GM12873 (cell line): ENCODE measurements around the gene EXOC6B.

ENCODE experiments used
- CTCF ChIP-seq: IDR thresholded peaks from 2 replicates; pipeline ENCODE4 v1.5.1; 2012; ENCODE audit warnings: low read depth, mild to moderate bottlenecking, moderate library complexity, low read length, control low read depth; ENCODE audit not compliant: insufficient read depth; ENCODE audit errors: missing control alignments

Gene EXOC6B

GRCh38 chr2:72828840-72829507 is 3.1 kb upstream of the EXOC6B start:
- no peak for TF ChIP-seq CTCF

GRCh38 chr2:72827966-72828646 is 2.3 kb upstream of the EXOC6B start:
- TF ChIP-seq CTCF = no peak

- TF ChIP-seq CTCF = no peak
These were observed 1.7 kb upstream of the EXOC6B start for GRCh38 chr2:72827487-72827886.

- TF ChIP-seq CTCF = no peak
These were observed 284 bp upstream of the EXOC6B start for GRCh38 chr2:72826156-72826477.

- TF ChIP-seq CTCF = no peak
These were observed 1.5 kb downstream of the EXOC6B start for GRCh38 chr2:72824224-72824842.

- TF ChIP-seq CTCF = no peak
These were observed 3.0 kb downstream of the EXOC6B start for GRCh38 chr2:72822794-72823193.

GRCh38 chr2:72821983-72822382 is 3.9 kb downstream of the EXOC6B start:
- TF ChIP-seq CTCF = no peak
